Fibroblast of lung (primary cell): Measurements from ENCODE around the gene CCDC138. TPM values are rescaled to one million over a fixed set of nuclear protein-coding genes. Genes with fewer than 3 reads are reported as not detected.
A peak's percentile ranks its signal among the peaks of the same experiment; 100 is the strongest.

Experiments used
- DNase-seq, 2 donors: peaks; one replicate each; pipeline versions ENCODE4 v3.0.0 to v3.0.0-alpha.2; 2010; ENCODE audit warnings: low read depth in 2 of 2
- H2AFZ ChIP-seq: 2 replicates; pipeline ENCODE4 v1.5.1; 2012; ENCODE audit warnings: low read length, control low read depth, inconsistent platforms
- H3K27ac ChIP-seq: 2 replicates; pipeline ENCODE4 v1.5.1; 2011; ENCODE audit warnings: low read length, control low read depth; ENCODE audit not compliant: insufficient read depth
- H3K27me3 ChIP-seq: 2 replicates; pipeline ENCODE4 v1.5.1; 2011; ENCODE audit warnings: mild to moderate bottlenecking, low read length; ENCODE audit not compliant: control insufficient read depth, insufficient read depth
- H3K36me3 ChIP-seq: 2 replicates; pipeline ENCODE4 v1.5.1; 2011; ENCODE audit warnings: low read length; ENCODE audit not compliant: control insufficient read depth, insufficient read depth
- H3K4me1 ChIP-seq: 2 replicates; pipeline ENCODE4 v1.5.1; 2011; ENCODE audit warnings: low read length; ENCODE audit not compliant: control insufficient read depth, insufficient read depth; ENCODE audit errors: extremely low read depth
- H3K4me2 ChIP-seq: 2 replicates; pipeline ENCODE4 v1.5.1; 2011; ENCODE audit warnings: low read length, control low read depth; ENCODE audit not compliant: insufficient read depth; ENCODE audit errors: extremely low read depth
- H3K4me3 ChIP-seq, 4 experiments: fragments of 200-600 bp in 1 of 4; sonication (generic) in 1 of 4; replicated peaks in 1 of 4; 2 replicates each; pipeline ENCODE4 v1.5.1; 2011 to 2016; ENCODE audit warnings: low read length in 4 of 4, low read depth in 3 of 4, mild to moderate bottlenecking in 3 of 4, control low read depth in 2 of 4, inconsistent platforms in 1 of 4, mixed read lengths in 1 of 4; ENCODE audit not compliant: insufficient read depth in 1 of 4; ENCODE audit errors: control extremely low read depth in 1 of 4
- H3K79me2 ChIP-seq: 2 replicates; pipeline ENCODE4 v1.5.1; 2012; ENCODE audit warnings: mild to moderate bottlenecking, low read length, inconsistent platforms; ENCODE audit not compliant: control insufficient read depth, insufficient read depth
- H3K9ac ChIP-seq: 2 replicates; pipeline ENCODE4 v1.5.1; 2011; ENCODE audit warnings: mild to moderate bottlenecking, low read length, control low read depth; ENCODE audit not compliant: insufficient read depth
- H3K9me3 ChIP-seq: 2 replicates; pipeline ENCODE4 v1.5.1; 2012; ENCODE audit warnings: low read depth, low read length; ENCODE audit not compliant: control insufficient read depth, insufficient read depth
- H4K20me1 ChIP-seq: 2 replicates; pipeline ENCODE4 v1.5.1; 2011; ENCODE audit warnings: low read length; ENCODE audit not compliant: control insufficient read depth, insufficient read depth; ENCODE audit errors: extremely low read depth
- CTCF ChIP-seq, 2 donors: IDR thresholded peaks in 1 of 2; conservative IDR thresholded peaks in 1 of 2; 1 replicate in 1 of 2; 2 replicates in 1 of 2; pipeline ENCODE4 v1.5.1; 2011 to 2012; ENCODE audit warnings: low read length in 2 of 2, control low read depth in 1 of 2, inconsistent platforms in 1 of 2, low read depth in 1 of 2, mild to moderate bottlenecking in 1 of 2
- EZH2 ChIP-seq: IDR thresholded peaks from 2 replicates; pipeline ENCODE4 v1.5.1; 2012; ENCODE audit warnings: low read length, control low read depth, mild to moderate bottlenecking; ENCODE audit errors: missing control alignments
- polyA plus RNA-seq, 2 donors: library from polyadenylated mRNA; depleted of rRNA in 1 of 2; stranded (reverse) in 1 of 2; unstranded in 1 of 2; fragments of >200 nt; gene quantifications; 2 replicates each; pipeline ENCODE4 v1.2.1, GENCODE V29; 2011 to 2012; ENCODE audit warnings: missing spikeins in 1 of 2
- total RNA-seq: library from RNA; depleted of rRNA; stranded (reverse); fragments of >200 nt; gene quantifications from 2 replicates; pipeline ENCODE4 v1.2.1, GENCODE V29; 2014

Gene CCDC138
- total and polyA plus RNA-seq, 2 donors (not counting 1 experiment from before 2014, with no cell fraction given) = 1.7 to 3.3 TPM

- no peak overlapping the region for H3K4me3 ChIP-seq
- no peak for TF ChIP-seq CTCF (conservative IDR thresholded peaks at IDR 0.05 in 1 of 2, IDR thresholded peaks at IDR 0.05 in 1 of 2; ENCODE audit: low read depth in 1 of 2, low read length in 2 of 2)
- TF ChIP-seq EZH2 = no peak
- H3K4me2 ChIP-seq = no peak overlapping the region
- H3K27ac ChIP-seq = no peak overlapping the region
- peaks cover 22% of the 10 kb centered on the region for H3K27me3 ChIP-seq
- no peaks in the 10 kb centered on the region for H3K9me3 ChIP-seq
- no peaks in the 10 kb centered on the region for H3K4me1 ChIP-seq
- DNase-seq = no peak
- H3K36me3 ChIP-seq = no peaks in the 10 kb centered on the region
- H3K9ac ChIP-seq = no peak overlapping the region
- H4K20me1 ChIP-seq = no peaks in the 10 kb centered on the region
- no peaks in the 10 kb centered on the region for H3K79me2 ChIP-seq
- H2AFZ ChIP-seq = no peak overlapping the region
Measured at GRCh38 chr2:108916122-108916795, 129.7 kb downstream of the CCDC138 start.

- Histone ChIP-seq H2AFZ (no peak overlapping the region), H4K20me1 (no peaks in the 10 kb centered on the region), H3K4me1 (no peaks in the 10 kb centered on the region), H3K36me3 (no peaks in the 10 kb centered on the region), H3K9me3 (no peaks in the 10 kb centered on the region), H3K27ac (no peak overlapping the region), H3K27me3 (peaks cover 22% of the 10 kb centered on the region), H3K4me2 (no peak overlapping the region), H3K4me3 (no peak overlapping the region), H3K79me2 (no peaks in the 10 kb centered on the region), H3K9ac (no peak overlapping the region)
- no peak for TF ChIP-seq CTCF (conservative IDR thresholded peaks at IDR 0.05 in 1 of 2, IDR thresholded peaks at IDR 0.05 in 1 of 2; ENCODE audit: low read depth in 1 of 2, low read length in 2 of 2)
- no peak for TF ChIP-seq EZH2
- peak; percentile 46 to 50 for DNase-seq
Measured at GRCh38 chr2:108916796-108917421, 130.3 kb downstream of the CCDC138 start.

GRCh38 chr2:108917526-108917925 lies 131.0 kb downstream of the CCDC138 start:
- no peaks in the 10 kb centered on the region for H3K4me1 ChIP-seq
- H3K9me3 ChIP-seq = no peaks in the 10 kb centered on the region
- H3K9ac ChIP-seq = no peak overlapping the region
- no peaks in the 10 kb centered on the region for H3K36me3 ChIP-seq
- no peaks in the 10 kb centered on the region for H4K20me1 ChIP-seq
- no peak overlapping the region for H3K4me3 ChIP-seq
- no peak overlapping the region for H2AFZ ChIP-seq
- H3K27ac ChIP-seq = no peak overlapping the region
- TF ChIP-seq CTCF (conservative IDR thresholded peaks at IDR 0.05 in 1 of 2, IDR thresholded peaks at IDR 0.05 in 1 of 2; ENCODE audit: low read depth in 1 of 2, low read length in 2 of 2) (no peak), EZH2 (no peak)
- H3K79me2 ChIP-seq = no peaks in the 10 kb centered on the region
- H3K4me2 ChIP-seq = no peak overlapping the region
- H3K27me3 ChIP-seq = peaks cover 22% of the 10 kb centered on the region
- DNase-seq = no peak
